ENCODE data around the gene DMRTA2.

The DMRTA2 gene

DNA sequence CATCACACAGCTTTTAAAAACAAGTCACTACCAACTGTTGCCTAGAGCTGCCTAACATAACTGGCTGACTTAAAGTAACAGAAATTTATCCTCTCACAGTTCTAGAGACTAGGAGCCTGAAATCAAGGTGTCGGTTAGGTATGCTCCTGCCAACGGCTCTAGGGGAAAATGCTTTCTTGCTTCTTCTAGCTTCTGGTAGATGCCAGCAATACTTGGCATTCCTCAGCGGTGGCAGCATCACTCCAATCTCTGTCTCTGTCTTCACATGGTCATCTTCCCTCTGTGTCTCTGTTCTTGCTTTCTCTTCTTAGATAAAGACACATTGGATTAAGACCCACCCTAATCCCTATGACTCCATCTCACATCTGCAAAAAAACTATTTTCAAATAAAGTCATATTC, 51.5 kb downstream of the DMRTA2 start:
- no peak for DNase-seq

DNA sequence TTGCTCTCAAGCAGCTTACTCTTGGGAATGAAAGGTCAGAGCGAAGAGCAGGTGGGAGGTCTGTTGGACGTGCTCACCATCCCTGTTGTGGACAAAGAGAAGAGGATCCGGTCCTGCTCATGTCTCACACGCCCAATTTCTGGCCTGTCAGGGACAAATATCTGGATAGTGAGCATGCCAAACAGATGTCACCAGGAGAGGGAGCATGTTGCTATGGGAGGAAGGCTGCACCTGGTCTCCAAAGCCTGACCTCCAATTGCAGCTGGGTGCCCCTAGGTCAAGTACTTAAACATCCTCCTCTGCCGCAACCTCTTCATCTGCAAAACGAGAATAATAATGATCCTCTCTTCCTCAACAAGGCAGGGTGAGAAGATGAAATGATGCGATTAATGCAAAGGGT, 53.4 kb downstream of the DMRTA2 start:
- no peak for DNase-seq

DNA sequence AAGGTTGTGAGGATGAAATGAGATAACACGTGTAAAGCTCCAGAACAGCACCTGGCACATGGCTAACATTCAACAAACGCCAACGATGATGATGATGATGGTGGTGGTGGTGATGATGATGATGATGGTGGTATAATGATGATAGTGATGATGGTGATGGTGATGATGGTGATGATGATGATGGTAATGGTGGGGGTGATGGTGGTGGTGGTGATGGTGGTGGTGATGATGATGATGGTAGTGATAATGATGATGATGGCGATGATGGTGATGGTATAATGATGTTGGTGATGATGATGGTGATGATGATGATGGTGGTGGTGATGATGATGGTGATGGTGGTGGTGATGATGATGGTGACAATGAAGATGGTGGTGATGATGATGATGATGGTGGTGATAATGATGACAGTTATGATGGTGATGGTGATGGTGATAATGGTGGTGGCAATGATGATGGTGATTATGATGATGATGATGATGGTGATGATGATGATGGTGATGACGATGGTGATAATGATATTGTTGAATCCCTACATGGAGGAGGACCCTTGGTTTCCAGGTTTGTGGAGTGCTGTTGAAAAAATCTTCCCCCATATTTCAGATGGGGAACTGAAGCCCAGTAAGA, 54.1 kb downstream of the DMRTA2 start:
- DNase-seq, result no peak

DNA sequence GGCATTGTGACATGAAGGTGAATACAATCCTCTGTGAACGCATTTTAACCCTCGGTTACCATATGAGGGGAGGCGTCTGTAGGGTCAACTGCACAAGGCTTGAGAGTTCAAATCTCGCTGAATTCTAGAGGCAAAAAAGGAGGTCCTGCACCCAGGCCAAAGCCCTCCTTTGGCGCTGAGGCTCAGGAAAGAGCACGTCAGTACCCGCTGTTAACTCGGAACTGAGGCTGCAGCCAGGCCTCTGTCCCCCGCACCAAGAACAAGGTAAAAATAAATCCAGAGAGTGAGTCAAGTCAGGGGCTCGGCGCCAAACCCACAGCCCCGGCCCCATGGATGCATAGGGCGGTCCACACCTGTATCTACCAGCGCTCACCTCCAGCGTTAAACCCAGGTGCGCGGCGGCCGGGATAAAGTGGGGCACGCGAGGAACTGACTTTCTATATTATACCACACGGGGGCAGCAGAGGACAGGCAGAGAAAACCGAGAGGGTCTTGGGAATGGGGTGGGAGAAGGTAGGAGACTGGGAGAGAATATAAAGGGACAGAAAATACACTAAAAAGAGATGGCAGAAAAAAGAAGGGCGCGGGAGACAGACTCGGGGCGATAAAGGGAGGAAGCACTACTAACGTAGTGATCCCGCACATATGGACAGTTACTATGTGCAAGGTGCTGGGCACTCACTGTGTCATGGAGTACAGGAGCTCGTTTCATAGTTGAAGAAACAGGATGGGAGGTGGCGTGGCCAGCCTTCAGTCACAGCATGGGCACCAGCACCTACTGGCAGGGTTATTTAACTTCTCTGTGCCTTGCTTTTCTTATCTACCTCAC, 54.9 kb downstream of the DMRTA2 start:
- DNase-seq, result no peak
